GM18508 (cell line): Measurements from ENCODE around the gene APBB1IP.
"Not testable (repeated sequence)": the region's sequence is repeated elsewhere in the genome, so short reads cannot be mapped to it uniquely, and the experiment has no call there.

ENCODE experiments used
- ATAC-seq: cut with Tn5 transposase; IDR thresholded peaks from one replicate; pipeline ENCODE4 v1.9.1; 2021; ENCODE audit warnings: moderate number of reproducible peaks; ENCODE audit not compliant: insufficient read depth, unreplicated experiment

The APBB1IP gene

GRCh38 chr10:26475386-26475785 is 37.2 kb downstream of the APBB1IP start:
- ATAC-seq = no peak

- ATAC-seq = no peak
Measured at GRCh38 chr10:26477501-26477900, 39.4 kb downstream of the APBB1IP start.

GRCh38 chr10:26478061-26478460 is 39.9 kb downstream of the APBB1IP start:
- no peak for ATAC-seq

- no peak for ATAC-seq
Measured at GRCh38 chr10:26479766-26480492, 41.8 kb downstream of the APBB1IP start.

- no peak for ATAC-seq
Measured at GRCh38 chr10:26481315-26481692, 43.2 kb downstream of the APBB1IP start.

- no peak for ATAC-seq
Measured at GRCh38 chr10:26481914-26482550, 43.9 kb downstream of the APBB1IP start.

GRCh38 chr10:26483554-26483953 is 45.4 kb downstream of the APBB1IP start:
- ATAC-seq = no peak

- no peak for ATAC-seq
Measured at GRCh38 chr10:26485150-26485941, 47.2 kb downstream of the APBB1IP start.

GRCh38 chr10:26486304-26486703 is 48.2 kb downstream of the APBB1IP start:
- ATAC-seq = no peak

- peak; percentile 86 for ATAC-seq
Measured at GRCh38 chr10:26486990-26487850, 49.1 kb downstream of the APBB1IP start.

GRCh38 chr10:26488344-26488743 is 50.2 kb downstream of the APBB1IP start:
- ATAC-seq = no peak

GRCh38 chr10:26489081-26489480 is 50.9 kb downstream of the APBB1IP start:
- no peak for ATAC-seq

- ATAC-seq = not testable (repeated sequence)
Measured at GRCh38 chr10:26490367-26490766, 52.2 kb downstream of the APBB1IP start.

GRCh38 chr10:26491276-26491675 is 53.1 kb downstream of the APBB1IP start:
- ATAC-seq = no peak

GRCh38 chr10:26491934-26492333 is 53.8 kb downstream of the APBB1IP start:
- no peak for ATAC-seq

GRCh38 chr10:26492725-26493124 is 54.6 kb downstream of the APBB1IP start:
- not testable (repeated sequence) for ATAC-seq

GRCh38 chr10:26494018-26494417 is 55.9 kb downstream of the APBB1IP start:
- no peak for ATAC-seq

- no peak for ATAC-seq
Measured at GRCh38 chr10:26499426-26499825, 61.3 kb downstream of the APBB1IP start.

- ATAC-seq = no peak
Measured at GRCh38 chr10:26502986-26503385, 64.8 kb downstream of the APBB1IP start.

GRCh38 chr10:26503911-26504310 is 65.8 kb downstream of the APBB1IP start:
- ATAC-seq = no peak
